Astrocyte (in vitro differentiated cells and primary cell): ENCODE measurements around the gene PGBD2.

Experiments
- EZH2 ChIP-seq: IDR thresholded peaks from 2 replicates; pipeline ENCODE4 v1.6.1; 2012; ENCODE audit warnings: mild to moderate bottlenecking, low read length, inconsistent platforms; ENCODE audit not compliant: insufficient read depth
- TF ChIP-seq, protein P1 (sequence below): IDR thresholded peaks from 2 replicates; pipeline ENCODE4 v1.5.1; 2011; ENCODE audit warnings: low read depth, mild to moderate bottlenecking, inconsistent platforms, low read length, moderate library complexity; ENCODE audit not compliant: insufficient read depth

DNA sequence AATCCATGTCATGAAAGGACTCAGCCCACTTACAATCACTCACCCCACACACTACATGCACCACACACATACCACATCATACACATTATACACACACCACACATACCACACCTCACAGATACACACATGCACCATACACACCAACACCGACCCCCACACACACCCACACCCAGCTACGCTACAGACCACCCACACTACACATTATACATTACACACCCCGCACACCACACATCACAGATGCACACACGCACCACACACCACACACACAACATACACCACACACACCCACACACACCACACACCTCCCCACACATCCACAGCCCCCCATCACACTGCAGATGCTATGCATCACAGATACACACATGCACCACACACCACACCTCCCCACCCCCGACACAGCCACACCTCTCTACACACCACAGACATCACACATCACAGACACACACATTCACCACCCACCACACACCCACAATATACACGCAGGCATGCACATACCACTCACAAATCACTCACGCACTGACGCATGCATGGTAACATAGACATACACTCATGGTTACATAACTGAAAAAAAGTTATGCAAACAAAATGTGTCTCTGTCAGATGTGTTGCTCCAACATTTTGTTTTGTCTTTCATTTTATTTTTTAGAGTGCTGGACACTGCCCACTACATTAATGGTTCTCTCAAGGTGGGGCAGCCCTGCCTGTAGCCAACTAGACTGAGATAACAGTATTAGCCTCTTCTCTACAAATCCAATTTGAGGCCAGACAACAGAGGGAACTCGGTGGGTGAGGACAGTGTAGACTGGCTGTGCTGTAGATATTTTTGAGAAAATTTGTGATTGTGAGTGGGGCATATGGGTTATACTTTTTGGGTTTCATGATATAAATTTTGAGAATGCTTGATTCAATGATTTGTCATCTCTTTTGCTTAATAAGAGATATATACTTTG is 15.2 kb upstream of the PGBD2 start:
- TF ChIP-seq, protein P1, sequence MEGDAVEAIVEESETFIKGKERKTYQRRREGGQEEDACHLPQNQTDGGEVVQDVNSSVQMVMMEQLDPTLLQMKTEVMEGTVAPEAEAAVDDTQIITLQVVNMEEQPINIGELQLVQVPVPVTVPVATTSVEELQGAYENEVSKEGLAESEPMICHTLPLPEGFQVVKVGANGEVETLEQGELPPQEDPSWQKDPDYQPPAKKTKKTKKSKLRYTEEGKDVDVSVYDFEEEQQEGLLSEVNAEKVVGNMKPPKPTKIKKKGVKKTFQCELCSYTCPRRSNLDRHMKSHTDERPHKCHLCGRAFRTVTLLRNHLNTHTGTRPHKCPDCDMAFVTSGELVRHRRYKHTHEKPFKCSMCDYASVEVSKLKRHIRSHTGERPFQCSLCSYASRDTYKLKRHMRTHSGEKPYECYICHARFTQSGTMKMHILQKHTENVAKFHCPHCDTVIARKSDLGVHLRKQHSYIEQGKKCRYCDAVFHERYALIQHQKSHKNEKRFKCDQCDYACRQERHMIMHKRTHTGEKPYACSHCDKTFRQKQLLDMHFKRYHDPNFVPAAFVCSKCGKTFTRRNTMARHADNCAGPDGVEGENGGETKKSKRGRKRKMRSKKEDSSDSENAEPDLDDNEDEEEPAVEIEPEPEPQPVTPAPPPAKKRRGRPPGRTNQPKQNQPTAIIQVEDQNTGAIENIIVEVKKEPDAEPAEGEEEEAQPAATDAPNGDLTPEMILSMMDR: no peak
- TF ChIP-seq EZH2: no peak
